Measurements from ENCODE around the gene SLC27A5. TPM values are rescaled to one million over a fixed set of nuclear protein-coding genes. Genes with fewer than 3 reads are reported as not detected.

SLC27A5 gene
- total RNA-seq, 1 experiment from 2014 or later, result 17.1 TPM

DNA sequence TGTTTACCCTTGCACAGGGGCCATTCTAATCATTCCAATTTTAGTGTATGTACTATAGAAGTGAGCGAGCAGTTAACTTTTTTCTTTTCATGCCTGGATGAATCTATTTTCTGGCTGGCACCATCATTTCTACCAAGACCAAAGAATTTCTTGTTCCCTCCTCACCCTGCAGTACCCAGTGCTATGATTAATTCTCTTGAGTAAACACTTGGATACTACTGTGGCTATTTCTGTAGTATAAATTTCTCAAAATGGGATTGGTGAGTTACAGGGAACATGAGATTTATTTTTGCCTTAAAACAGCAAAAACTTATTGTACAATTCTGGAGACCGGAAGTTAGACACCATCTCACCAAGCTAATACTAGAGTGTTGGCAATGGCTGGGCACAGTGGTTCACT, 28.0 kb downstream of the SLC27A5 start:
- Histone ChIP-seq H3K4ac (ENCODE audit: low read depth, low read length) (no peak overlapping the region), H3K9ac (ENCODE audit: extremely low read depth, insufficient read length, low read length) (no peak overlapping the region), H3K79me1 (ENCODE audit: insufficient read depth, low read depth, low read length, poor library complexity, severe bottlenecking) (no peaks in the 10 kb centered on the region), H3K23me2 (ENCODE audit: insufficient read length, low read depth, low read length, poor library complexity, severe bottlenecking) (no peaks in the 10 kb centered on the region), H4K5ac (ENCODE audit: insufficient read length, low read depth, low read length) (no peak overlapping the region), H2BK120ac (ENCODE audit: low read depth, low read length, poor library complexity, severe bottlenecking) (no peak overlapping the region), H3T11ph (ENCODE audit: low read length) (no peak overlapping the region), H3K56ac (ENCODE audit: insufficient read length, low read depth, low read length) (no peak overlapping the region), H2BK12ac (ENCODE audit: insufficient read length, low read depth, low read length) (no peak overlapping the region), H3K4me2 (ENCODE audit: insufficient read depth, insufficient read length, low read length) (no peak overlapping the region), H3K79me2 (ENCODE audit: insufficient read depth, low read length) (no peaks in the 10 kb centered on the region), H3K27me3 (ENCODE audit: insufficient read depth, low read length) (no peaks in the 10 kb centered on the region), H4K8ac (replicated peaks; ENCODE audit: insufficient read length, low read depth, low read length) (no peak overlapping the region), H2BK20ac (ENCODE audit: low read depth, low read length, poor library complexity, severe bottlenecking) (no peak overlapping the region), H3K9me3 (ENCODE audit: control insufficient read depth, low read depth, low read length) (no peaks in the 10 kb centered on the region), H2AFZ (ENCODE audit: low read length) (no peak overlapping the region), H3K14ac (ENCODE audit: insufficient read depth, low read length) (no peak overlapping the region), H4K91ac (ENCODE audit: insufficient read length, low read depth, low read length) (no peak overlapping the region), H2AK5ac (ENCODE audit: insufficient read length, low read length) (no peak overlapping the region), H3K4me1 (ENCODE audit: insufficient read depth, low read length) (no peaks in the 10 kb centered on the region), H3K18ac (ENCODE audit: insufficient read length, low read depth, low read length) (no peak overlapping the region), H3K23ac (ENCODE audit: insufficient read length, low read depth, low read length) (no peak overlapping the region), H4K20me1 (ENCODE audit: control insufficient read depth, insufficient read depth, insufficient read length) (no peaks in the 10 kb centered on the region), H3K27ac (ENCODE audit: insufficient read length, low read depth, low read length) (no peak overlapping the region), H2BK5ac (ENCODE audit: insufficient read length, low read length) (no peak overlapping the region), H2BK15ac (ENCODE audit: low read depth, low read length) (no peak overlapping the region)
- Mint-ChIP-seq H3K36me3 (ENCODE audit: insufficient read depth in 1 of 3, low read depth in 3 of 3) (peaks cover 0 to 7% (median 2%) of the 10 kb centered on the region in 3 experiments; a peak in 3 of 7 replicates), H3K4me1 (no peaks in the 10 kb centered on the region), H3K27ac (no peak overlapping the region), H3K4me3 (no peak overlapping the region), H3K9me3 (no peaks in the 10 kb centered on the region), H3K27me3 (ENCODE audit: low read depth) (no peaks in the 10 kb centered on the region)
- TF ChIP-seq, protein P1, sequence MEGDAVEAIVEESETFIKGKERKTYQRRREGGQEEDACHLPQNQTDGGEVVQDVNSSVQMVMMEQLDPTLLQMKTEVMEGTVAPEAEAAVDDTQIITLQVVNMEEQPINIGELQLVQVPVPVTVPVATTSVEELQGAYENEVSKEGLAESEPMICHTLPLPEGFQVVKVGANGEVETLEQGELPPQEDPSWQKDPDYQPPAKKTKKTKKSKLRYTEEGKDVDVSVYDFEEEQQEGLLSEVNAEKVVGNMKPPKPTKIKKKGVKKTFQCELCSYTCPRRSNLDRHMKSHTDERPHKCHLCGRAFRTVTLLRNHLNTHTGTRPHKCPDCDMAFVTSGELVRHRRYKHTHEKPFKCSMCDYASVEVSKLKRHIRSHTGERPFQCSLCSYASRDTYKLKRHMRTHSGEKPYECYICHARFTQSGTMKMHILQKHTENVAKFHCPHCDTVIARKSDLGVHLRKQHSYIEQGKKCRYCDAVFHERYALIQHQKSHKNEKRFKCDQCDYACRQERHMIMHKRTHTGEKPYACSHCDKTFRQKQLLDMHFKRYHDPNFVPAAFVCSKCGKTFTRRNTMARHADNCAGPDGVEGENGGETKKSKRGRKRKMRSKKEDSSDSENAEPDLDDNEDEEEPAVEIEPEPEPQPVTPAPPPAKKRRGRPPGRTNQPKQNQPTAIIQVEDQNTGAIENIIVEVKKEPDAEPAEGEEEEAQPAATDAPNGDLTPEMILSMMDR (conservative IDR thresholded peaks at IDR 0.05), result no peak
- WGBS (ENCODE audit: extremely low coverage, insufficient read length, low lambda C conversion rate), result no CpG with 5 or more reads among the region's 2 CpGs
- no peak for DNase-seq
